HG02763 (cell line): Measurements from ENCODE around the gene GPR141.
"Not testable (repeated sequence)": the region's sequence is repeated elsewhere in the genome, so short reads cannot be mapped to it uniquely, and the experiment has no call there.

Experiments
- ATAC-seq: cut with Tn5 transposase; IDR thresholded peaks from one replicate; pipeline ENCODE4 v1.9.1; 2021; ENCODE audit warnings: mild to moderate bottlenecking, moderate library complexity; ENCODE audit not compliant: unreplicated experiment

The GPR141 gene

DNA sequence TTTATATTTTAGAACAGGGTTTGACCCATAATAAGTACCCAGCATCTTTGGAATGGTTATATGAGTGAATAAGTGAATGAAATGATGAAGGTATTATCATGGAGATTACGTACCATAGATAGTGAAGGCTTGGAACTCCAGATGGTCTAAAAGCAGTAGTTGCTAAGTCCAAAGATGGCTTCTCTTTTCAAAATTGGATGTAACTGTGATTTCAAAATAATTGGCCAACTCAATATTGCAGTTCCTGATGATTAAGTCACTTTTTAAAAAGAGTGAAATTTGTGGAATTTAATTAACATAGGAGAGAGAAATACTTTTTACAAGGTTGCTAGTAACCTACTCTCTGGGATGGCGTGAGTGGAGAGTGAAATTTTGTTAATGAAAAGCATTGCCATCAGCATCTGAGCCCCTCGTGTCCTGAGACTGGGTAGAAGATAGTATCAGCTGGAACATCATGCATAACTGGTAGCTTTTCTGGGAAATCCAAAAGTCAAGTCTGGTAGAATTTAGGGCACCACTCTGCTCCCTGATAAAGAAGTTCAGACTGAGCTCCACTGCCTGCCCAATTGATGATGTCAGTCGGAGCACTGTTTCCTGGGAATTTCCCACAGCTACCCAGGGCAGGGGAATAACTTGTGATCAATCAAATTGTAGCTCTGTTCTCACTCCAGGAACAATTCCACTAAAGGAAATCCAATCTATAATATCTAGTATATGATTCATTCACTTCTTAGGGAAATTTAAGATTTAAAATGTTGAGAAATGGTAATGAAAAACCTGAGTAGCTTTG is 3.2 kb downstream of the GPR141 start:
- ATAC-seq, result no peak

DNA sequence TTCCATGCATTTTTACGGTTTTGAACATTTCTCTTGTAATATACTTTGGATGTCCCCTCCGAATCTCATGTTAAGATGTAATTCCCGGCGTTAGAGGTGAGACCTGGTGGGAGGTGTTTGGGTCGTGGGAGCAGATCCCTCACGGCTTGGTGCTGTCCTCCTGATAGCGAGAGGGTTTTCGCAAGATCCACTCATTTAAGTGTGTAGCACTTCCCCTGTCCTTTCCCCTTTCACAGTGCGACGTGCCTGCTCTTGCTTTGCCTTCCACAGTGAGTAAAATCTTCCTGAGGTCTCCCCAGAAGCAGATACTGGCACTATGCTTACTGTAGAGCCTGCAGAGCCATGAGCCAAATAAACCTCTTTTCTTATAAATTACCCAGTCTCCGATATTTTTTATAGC is 6.6 kb downstream of the GPR141 start:
- ATAC-seq, result no peak

GRCh38 chr7:37694208-37695094 is 10.9 kb downstream of the GPR141 start:
- ATAC-seq, result no peak

GRCh38 chr7:37698276-37698675 is 14.7 kb downstream of the GPR141 start:
- ATAC-seq, result no peak

GRCh38 chr7:37698782-37699181 is 15.2 kb downstream of the GPR141 start:
- ATAC-seq, result no peak

GRCh38 chr7:37701769-37702168 is 18.2 kb downstream of the GPR141 start:
- ATAC-seq, result no peak

DNA sequence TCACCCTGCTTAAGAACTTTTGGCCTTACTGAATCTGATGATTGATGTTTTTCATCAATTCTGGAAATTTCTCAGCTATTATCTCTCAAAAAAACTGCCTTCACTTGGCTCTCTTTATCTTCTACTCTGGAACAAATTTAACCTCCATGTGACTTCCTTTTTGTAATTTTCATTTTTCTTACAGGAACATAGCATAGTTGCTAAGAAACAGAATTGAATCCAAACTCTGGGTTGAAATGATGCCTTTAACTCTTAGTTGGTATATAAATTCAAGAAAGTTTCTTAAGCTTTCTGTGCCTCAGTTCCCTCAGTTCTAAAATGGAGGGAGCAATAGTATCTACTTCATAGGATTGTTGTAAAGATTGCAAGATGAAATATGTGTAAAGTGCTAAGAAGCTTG is 19.8 kb downstream of the GPR141 start:
- no peak for ATAC-seq

GRCh38 chr7:37704328-37704833 is 20.8 kb downstream of the GPR141 start:
- not testable (repeated sequence) for ATAC-seq

GRCh38 chr7:37705976-37706375 is 22.4 kb downstream of the GPR141 start:
- ATAC-seq, result no peak

DNA sequence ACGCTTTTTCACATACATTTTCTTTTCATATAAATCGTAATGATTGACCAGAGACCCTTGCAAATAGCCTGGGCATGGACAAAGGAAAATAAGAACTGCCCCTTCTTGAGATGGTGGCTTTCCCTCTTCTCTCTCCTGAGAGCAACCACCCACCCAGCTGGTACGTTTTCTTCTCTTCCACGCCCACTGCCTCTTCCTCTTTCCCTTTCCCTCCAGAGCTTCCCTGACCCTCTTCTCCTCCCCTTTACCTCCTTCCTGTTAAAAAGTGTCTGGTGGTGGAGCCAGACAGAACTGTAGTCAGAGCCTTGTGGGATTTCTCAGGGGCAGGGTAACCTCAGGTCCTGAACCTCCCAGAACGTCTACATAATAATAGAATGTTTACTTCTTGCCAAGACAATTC is 23.2 kb downstream of the GPR141 start:
- no peak for ATAC-seq

- no peak for ATAC-seq
Observed at GRCh38 chr7:37707754-37708485, 24.4 kb downstream of the GPR141 start.

GRCh38 chr7:37709631-37710509 is 26.3 kb downstream of the GPR141 start:
- ATAC-seq, result peak; percentile 88

GRCh38 chr7:37713613-37714012 is 30.0 kb downstream of the GPR141 start:
- ATAC-seq, result no peak

DNA sequence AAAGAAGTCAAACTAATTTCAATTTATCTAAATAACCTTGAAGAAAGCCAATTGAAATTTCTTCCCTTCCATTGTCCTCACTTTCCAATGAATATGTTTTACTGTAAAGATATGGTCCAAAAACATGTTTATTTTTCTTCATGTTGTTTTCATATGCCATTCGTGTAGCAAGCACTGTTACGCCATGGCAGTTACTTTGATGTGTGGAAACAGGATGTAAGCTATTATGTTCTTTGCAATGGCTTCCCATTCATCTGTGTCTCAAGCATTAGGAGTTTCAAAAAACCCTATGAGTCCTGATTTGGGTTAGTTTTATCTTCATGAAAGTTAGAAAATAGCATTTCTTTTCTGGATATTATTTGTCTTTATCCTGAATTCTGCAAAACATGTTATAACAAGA is 31.0 kb downstream of the GPR141 start:
- ATAC-seq, result no peak

DNA sequence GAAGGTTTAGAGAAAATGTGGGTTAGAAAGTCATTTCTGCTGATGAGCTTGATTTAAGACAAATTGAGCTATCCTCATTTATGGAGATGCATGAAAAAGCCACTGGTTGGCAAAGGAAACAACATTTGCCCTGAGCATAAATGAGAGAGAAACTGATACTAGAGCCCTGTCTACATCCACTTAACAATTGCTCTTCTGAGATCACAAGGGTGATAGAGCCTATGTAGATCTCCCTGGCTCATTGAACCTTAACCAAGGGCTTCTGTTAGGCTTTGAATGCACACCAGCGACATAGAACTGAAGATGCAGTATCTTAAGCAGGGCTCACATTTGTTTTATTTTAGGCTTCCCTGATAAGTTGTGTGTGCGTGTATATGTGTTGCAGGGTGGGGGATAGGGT is 35.0 kb downstream of the GPR141 start:
- no peak for ATAC-seq

DNA sequence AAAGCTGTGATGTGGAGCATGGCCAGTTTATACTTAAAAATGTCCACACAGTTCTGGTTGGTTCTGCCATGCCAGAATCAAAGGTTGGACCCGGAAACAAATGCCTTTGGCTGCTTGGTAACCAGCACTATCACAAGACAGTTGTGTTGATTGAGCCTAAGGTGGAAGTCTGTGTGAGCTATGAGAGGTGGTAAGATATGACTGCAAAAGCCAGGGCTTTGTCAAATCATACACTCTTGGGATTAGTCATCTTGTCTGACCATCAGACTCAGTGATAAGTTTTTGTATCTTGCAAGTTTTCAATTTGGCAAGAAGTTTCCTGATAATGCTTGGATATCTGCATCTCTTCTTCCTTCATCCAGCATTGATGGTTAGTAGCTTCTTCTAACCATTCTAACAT is 35.5 kb downstream of the GPR141 start:
- peak; percentile 69 for ATAC-seq

- ATAC-seq, result no peak
Observed at GRCh38 chr7:37724732-37725131, 41.2 kb downstream of the GPR141 start.

DNA sequence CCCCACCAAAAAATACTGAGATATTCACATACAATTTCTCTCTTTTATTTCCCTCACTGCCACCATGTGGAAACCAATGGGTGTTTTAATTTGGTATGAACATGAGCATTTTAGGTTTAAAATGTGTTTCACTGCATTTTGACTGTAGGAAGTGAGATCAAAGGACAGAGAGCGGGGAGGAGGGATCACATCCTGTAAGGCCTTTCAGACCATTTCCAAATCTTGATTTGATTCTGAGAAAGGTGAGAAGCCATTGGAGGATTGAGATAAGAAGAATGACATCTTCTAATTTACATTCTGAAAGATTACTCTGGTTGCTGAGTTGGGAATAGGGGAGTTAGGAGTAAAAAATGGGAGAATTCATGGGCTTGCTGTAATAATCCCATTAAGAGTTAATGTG is 42.5 kb downstream of the GPR141 start:
- no peak for ATAC-seq

GRCh38 chr7:37728747-37729146 is 45.2 kb downstream of the GPR141 start:
- ATAC-seq, result no peak

GRCh38 chr7:37729181-37729580 is 45.6 kb downstream of the GPR141 start:
- no peak for ATAC-seq
